ENCODE results near the gene HUWE1.

- TF ChIP-seq POLR2AphosphoS5 (IDR thresholded peaks at IDR 0.05) (no peak), CTCF (IDR thresholded peaks at IDR 0.05 in 8 of 11, conservative IDR thresholded peaks at IDR 0.05 in 3 of 11) (no peak), POLR2A (IDR thresholded peaks at IDR 0.05) (no peak)
These were observed 20.3 kb downstream of the HUWE1 start for GRCh38 chrX:53666171-53666570.
